Measurements from ENCODE around the gene QRICH1. TPM values are rescaled to one million over a fixed set of nuclear protein-coding genes. Genes with fewer than 3 reads are reported as not detected.

QRICH1 gene
- total RNA-seq, 1 donor from 2014 or later: 147 TPM

- intact Hi-C loops (cut with micrococcal nuclease): loop anchor here (5.0 kb wide), 2 partner anchors 87 to 397 kb away; partner anchors contain the start of genes ARIH2 and UQCRC1
These were observed 89.2 kb downstream of the QRICH1 start for GRCh38 chr3:49004352-49005302.

- intact Hi-C loops (cut with micrococcal nuclease): no loop called here
These were observed 92.7 kb downstream of the QRICH1 start for GRCh38 chr3:49001155-49001554.

DNA sequence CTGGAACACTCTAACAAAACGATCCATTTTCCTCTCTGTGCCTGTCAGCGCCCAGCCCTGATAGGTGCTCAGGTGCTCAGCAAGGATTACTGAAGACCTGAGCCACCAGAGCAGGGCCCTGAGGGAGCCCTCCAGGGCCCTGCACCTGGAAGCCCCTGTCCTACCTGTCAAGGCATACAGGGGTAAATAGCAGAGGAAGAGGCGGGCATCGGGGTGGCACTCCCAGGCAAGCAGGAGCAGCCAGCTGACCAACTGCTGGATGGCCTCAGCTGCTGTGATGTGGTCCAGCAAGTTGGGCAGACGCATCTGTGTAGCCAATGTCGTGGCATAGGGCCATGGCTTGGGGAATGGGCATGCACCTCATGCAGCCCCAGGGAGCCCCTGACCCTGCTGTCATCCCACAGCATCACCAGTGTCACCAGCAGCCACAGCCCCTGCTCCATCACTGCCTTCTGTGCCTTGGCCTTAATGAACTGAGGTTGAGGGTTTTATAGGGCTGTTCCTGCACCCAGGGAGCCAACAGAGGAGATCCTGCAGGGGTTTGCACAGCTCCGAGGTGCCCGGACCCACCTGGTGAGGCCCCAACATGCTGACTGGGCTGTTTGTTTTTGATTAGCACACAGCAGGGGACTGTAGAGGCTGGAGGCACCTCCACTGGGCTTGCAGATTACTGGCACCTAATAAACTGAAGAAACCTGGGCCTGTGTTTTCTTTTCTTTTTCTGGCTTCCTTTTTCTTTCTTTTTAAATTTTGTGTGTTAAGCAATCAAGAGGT is 94.6 kb downstream of the QRICH1 start:
- intact Hi-C loops (cut with micrococcal nuclease): no loop called here

- intact Hi-C loops (cut with micrococcal nuclease): no loop called here
These were observed 95.9 kb downstream of the QRICH1 start for GRCh38 chr3:48997714-48998637.

- intact Hi-C loops (cut with micrococcal nuclease): no loop called here
These were observed 96.7 kb downstream of the QRICH1 start for GRCh38 chr3:48997102-48997635.

DNA sequence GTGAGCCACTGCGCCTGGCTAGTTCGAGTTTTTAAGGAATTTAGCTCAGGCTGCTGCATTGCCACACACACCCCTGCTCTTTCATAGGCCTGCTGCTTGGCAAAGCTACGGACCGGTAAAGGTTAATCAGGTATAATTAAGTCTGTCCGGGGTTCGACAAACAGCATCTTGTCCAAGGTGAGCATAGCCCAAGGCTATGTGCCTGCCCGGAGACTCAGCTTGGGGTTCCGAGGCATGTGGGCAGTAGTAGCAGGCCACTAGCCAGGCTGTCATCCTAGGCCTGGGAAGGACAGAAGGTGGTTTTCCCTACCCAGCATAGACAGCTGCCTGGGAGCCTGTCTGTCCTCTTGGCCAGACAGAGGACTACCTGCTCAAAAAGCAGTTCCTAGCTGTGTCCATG is 97.2 kb downstream of the QRICH1 start:
- intact Hi-C loops (cut with micrococcal nuclease): no loop called here

GRCh38 chr3:48993834-48994233 is 100.0 kb downstream of the QRICH1 start:
- intact Hi-C loops (cut with micrococcal nuclease): no loop called here

DNA sequence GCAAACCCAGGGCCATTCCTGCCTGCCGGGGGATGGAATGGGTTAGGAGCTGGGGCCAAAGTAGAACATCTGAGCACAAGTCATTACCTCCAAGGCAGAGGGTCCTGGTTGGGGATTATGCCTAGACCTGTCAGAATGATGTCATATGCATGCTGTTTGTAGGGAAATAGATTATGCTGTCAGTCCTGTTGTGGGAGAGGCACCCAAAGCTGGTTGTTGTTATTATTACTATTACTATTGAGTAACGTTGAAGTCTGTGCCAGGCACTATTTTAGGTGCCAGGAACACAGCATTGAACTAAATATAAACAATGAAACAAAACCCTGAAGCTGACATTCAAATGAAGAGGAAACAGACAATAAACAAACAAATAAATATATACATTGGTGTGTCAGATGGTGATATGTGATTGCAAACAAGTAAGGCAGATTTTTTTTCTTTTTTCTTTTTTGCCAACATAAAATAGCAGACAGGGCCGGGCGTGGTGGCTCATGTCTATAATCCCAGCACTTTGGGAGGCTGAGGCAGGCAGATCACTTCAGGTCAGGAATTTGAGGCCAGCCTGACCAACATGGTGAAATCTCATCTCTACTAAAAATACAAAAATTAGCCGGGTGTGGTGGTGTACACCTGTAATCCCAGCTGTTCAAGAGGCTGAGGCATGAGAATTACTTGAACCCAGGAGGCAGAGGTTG is 101.9 kb downstream of the QRICH1 start:
- intact Hi-C loops (cut with micrococcal nuclease): loop anchor here (2.0 kb wide), 1 partner anchor 29 kb away; no protein-coding TSS in a partner anchor

DNA sequence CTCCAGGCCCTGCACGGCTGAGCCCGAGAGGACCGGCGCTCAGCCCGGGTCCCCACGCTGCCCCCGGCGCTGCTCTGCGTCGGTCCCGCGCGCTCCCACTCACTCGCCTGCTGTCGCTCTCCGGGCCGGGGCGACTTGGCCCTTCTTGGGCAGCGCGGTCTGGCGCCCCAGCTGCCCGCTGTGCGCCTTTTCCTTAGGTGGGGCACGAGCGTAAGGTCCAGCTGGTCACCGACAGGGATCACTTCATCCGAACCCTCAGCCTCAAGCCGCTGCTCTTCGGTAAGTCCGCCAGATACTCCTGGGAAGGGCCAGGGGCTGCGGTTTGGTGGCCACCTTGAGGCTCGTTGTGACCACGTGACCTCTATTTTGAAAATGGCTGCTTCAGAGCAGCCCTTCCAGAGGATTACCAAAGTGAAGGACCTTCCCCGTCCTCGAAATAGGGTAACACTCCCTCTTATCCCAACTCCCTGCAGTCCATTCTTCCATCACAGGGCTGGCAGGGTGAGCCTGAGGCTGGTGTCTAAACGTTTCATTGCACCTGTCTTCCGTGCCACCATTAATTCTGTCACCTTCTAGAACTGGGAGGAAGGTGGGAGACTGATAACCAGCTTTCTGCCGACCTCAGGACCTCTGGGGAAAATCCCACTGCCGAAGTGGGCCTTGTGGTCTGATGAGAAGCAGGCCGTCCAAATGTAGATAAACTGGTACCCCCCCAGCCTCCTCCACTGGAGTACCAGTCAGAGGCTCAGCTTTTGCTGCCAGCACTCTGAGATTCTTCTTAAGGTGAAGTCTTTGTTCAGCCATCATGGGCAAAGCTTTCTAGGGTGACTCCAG is 103.0 kb downstream of the QRICH1 start:
- intact Hi-C loops (cut with micrococcal nuclease): loop anchor here (2.0 kb wide), 1 partner anchor 30 kb away; no protein-coding TSS in a partner anchor

- intact Hi-C loops (cut with micrococcal nuclease): loop anchor here (1.0 to 2.0 kb wide), 3 partner anchors 17 to 105 kb away; partner anchors contain the start of genes QRICH1 and WDR6
These were observed 103.9 kb downstream of the QRICH1 start, which contains the start of gene P4HTM for GRCh38 chr3:48989796-48990635. P4HTM (plus strand) TSS chr3:48990241; CDS start chr3:48990257, 16 bp downstream.

DNA sequence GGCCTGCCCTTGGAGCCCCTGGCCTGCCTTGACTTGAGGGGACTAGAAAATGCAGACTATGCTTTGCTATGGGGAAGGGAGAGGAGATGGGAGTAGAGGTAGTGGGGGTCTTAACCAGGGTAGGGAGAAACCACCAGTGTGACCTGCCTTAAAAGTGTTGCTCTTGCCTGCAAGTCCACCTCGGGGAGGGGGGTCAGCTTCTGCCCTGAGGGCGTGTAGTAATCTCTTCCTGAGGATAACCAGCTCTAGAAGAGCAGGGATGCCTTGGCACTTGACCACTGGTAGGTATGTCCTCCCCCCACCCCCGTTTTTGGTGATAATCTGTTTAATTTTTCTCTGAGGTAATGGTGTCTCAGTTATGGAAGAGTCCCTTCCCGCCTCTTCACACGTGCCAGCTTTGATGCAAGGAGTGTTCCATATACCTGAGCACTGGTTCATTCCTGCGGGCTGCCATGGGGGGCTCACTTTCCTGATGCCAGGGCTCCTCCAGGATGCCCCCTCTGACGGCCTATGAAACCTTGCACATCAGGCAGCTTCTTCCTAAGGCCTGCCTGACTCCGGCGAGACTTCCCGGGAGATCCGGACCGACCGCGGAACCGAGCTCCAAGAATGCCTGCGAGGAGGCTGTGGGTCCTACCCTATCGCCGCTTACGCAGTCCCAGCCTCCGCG is 104.6 kb downstream of the QRICH1 start:
- intact Hi-C loops (cut with micrococcal nuclease): loop anchor here (1.0 to 2.0 kb wide), 2 partner anchors 18 to 106 kb away; partner anchors contain the start of genes QRICH1 and WDR6

GRCh38 chr3:48985831-48986376 is 108.0 kb downstream of the QRICH1 start:
- intact Hi-C loops (cut with micrococcal nuclease): no loop called here

- intact Hi-C loops (cut with micrococcal nuclease): no loop called here
These were observed 109.2 kb downstream of the QRICH1 start for GRCh38 chr3:48984663-48985062.

DNA sequence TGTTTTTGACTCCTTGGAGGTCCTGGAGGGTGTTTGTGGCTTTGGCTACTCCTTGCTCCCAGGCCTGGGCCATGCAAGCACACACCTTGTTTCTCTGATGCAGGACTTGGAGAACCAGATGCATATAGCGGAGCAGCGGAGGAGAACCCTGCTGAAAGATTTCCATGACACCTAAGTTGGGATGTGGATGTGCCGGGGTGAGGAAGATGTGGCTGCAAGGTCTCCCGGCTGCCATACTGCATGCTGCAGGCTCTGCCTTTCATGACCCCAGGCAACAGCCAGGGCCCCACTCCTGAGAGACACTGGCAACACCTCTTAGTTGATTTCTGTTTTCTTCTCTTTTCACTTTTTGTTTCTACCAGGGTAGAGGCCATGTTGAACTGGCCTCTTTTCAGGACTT is 110.8 kb downstream of the QRICH1 start:
- intact Hi-C loops (cut with micrococcal nuclease): no loop called here

DNA sequence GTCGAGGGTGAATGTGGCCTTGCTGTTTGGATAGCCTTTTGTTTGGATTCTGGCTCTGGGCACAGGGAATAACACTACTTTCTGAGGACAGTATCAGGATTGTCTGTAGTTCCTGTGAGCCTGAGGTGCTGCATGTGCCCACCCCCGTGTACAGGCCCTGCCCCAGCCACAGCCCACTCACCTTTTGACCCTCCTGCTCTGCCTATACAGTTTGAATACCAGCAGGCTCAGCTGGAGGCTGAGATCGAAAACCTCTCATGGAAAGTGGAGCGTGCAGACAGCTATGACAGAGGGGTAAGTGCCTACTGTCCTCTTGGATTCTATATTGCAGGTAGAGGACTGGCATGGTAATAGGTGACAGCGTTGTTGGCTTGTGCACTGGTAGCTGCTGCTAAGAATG is 111.2 kb downstream of the QRICH1 start:
- intact Hi-C loops (cut with micrococcal nuclease): no loop called here

GRCh38 chr3:48982016-48982415 is 111.9 kb downstream of the QRICH1 start:
- intact Hi-C loops (cut with micrococcal nuclease): no loop called here

- intact Hi-C loops (cut with micrococcal nuclease): no loop called here
These were observed 113.6 kb downstream of the QRICH1 start for GRCh38 chr3:48980295-48980694.
